HG02610 (cell line): Measurements from ENCODE around the gene NHLRC2.
"Not testable (repeated sequence)": the region's sequence is repeated elsewhere in the genome, so short reads cannot be mapped to it uniquely, and the experiment has no call there.

Experiments
- ATAC-seq: cut with Tn5 transposase; IDR thresholded peaks from one replicate; pipeline ENCODE4 v1.9.1; 2021; ENCODE audit warnings: mild to moderate bottlenecking, moderate library complexity; ENCODE audit not compliant: unreplicated experiment

NHLRC2 gene, protein sequence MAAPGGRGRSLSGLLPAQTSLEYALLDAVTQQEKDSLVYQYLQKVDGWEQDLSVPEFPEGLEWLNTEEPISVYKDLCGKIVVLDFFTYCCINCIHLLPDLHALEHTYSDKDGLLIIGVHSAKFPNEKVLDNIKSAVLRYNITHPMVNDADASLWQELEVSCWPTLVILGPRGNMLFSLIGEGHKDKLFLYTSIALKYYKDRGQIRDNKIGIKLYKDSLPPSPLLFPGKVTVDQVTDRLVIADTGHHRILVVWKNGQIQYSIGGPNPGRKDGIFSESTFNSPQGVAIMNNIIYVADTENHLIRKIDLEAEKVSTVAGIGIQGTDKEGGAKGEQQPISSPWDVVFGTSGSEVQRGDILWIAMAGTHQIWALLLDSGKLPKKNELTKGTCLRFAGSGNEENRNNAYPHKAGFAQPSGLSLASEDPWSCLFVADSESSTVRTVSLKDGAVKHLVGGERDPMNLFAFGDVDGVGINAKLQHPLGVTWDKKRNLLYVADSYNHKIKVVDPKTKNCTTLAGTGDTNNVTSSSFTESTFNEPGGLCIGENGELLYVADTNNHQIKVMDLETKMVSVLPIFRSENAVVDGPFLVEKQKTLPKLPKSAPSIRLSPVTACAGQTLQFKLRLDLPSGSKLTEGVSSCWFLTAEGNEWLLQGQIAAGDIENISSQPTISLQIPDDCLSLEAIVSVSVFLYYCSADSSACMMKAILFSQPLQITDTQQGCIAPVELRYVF

DNA sequence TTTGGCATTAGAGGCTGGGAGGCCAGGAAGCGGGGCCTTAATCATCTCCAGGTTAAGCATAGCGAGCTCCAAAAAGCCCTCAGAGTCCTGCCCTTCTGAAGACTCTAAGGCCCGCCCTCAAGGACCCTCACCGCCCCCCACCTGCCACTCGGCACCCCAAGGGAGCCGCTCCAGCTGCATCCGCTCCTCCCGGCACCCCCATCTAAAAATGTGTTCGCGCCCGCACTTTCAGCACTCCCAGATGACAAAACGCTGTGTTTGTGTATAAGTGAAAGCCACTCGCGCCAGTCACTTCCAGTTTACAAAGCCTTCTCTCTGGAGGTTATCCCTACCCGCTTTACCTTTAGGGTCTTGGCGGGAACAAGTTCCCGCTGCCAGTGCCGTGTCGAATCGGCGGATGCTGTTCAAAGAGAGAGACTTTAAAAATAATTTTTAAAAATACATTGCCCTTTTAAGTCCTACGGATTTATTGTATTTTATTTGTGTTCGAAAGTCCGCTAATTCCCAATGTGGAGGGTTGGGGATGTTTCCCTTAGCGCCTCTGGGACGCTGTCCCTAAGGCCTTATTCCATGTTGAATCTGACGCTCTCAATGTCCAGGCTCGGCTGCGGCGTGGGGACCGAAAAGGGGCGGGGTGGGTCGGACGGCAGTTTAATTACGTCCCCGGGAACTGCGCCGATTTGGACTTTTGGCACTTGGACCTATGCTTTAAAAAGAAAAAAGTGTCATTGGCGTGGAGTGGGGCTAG is at the start of gene NHLRC2, which contains the start of gene DCLRE1A:
Gene NHLRC2, plus strand, starts transcription at position 649 of the 748 bp plus-strand sequence. CDS start 212 bp downstream, outside the sequence.
Gene DCLRE1A, minus strand, starts transcription at position 70 of the 748 bp plus-strand sequence. CDS start 900 bp downstream, outside the sequence.
- peak; percentile 36 for ATAC-seq

DNA sequence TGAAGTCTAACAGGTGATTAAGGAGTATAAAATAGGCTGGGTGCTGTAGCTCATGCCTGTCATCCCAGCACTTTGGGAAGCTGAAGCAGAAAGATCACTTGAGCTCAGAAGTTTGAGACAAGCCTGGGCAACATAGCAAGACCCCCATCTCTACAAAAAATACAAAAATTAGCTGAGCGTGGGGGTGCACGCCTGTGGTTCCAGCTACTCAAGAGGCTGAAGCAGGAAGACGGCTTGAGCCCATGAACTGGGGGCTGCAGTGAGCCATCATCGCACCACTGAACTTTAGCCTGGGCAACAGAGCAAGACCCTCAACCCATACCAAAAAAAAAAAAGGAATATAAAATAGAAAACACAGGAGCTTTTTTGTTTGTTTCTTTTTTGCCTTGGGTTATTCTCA is 48.0 kb upstream of the NHLRC2 start:
- ATAC-seq = no peak

DNA sequence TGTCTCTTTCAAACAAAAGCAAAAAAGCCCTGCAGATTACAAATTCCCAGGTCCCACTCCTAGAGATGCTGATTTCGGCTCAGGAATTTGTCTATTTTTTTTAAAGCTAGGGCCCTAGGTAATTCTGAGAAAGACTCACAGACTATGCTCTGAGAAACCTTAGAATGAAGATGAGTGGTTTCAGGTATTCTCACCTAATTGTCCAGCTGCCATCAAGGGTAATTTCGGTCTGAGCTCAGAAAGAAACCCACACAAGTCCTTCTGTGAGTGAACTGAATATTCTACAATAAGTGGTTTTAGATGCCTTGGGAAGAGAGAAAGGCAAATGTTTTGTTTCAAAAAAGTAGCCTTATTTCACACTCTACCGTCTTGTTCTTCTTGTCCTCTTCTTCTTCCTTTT is 46.3 kb upstream of the NHLRC2 start:
- no peak for ATAC-seq

DNA sequence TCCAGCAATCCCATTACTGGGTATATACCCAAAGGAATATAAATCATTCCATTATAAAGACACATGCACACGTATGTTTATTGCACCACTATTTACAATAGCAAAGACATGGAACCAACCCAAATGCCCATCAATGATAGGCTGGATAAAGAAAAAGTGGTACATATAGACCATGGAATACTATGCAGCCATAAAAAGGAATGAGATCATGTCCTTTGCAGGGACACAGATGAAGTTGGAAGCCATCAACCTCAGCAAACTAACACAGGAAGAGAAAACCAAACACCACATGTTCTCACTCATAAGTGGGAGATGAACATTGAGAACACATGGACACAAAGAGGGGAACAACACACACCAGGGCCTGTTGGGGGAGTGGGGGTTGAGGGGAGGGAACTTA is 39.8 kb upstream of the NHLRC2 start:
- ATAC-seq = not testable (repeated sequence)

DNA sequence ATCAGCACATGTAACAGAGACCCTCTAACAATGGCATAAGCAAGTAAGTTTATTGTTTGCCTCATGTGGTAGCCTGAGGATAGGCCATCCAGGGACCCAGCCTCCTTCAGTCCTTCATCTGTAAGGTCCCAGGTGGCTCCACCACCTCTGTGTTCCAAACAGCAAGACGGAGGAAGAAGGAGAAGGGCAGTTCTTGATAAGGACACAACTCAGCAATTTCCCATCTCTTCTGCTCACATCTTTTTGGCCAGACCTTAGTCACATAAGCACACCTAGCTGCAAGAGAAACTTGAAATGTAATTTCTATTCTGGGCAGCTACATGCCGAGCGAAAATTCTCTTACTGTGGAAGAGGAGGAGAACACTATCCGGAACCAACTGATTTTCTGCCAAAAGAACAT is 34.5 kb upstream of the NHLRC2 start:
- ATAC-seq = no peak

DNA sequence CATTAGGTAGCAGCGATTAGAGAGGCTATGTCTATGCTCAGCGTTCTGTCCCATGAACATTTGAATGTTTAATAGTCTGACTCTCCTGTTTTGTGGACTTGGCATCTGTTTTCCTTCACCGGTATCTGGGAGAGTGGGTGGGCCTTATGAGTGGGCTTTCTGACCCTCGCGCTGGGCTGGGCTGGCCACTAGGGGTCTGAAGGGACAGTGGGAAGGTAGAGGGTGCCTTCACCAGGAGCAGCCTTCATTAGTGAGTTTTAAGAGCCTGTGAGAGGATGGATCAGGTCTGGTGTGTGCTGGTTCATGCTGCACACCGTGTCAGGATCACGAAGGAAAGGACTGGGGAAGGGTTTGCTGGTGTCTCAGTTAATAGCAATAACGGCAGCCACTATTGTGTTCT is 34.0 kb upstream of the NHLRC2 start:
- ATAC-seq = no peak

DNA sequence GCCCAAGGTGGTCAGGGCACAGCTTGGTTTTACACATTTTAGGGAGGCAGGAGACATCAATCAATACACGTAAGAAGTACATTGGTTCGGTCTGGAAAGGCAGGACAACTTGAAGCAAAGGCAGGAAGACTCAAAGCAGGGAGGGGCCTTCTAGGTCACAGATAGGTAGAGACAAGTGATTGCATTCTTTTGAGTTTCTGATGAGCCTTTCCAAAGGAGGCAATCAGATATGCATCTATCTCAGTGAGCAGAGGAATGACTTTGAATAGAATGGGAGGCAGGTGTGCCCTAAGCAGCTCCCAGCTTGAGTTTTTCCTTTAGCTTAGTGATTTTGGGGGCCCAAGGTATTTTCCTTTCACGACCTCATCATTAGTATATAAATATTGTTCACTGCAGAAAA is 33.2 kb upstream of the NHLRC2 start:
- not testable (repeated sequence) for ATAC-seq

DNA sequence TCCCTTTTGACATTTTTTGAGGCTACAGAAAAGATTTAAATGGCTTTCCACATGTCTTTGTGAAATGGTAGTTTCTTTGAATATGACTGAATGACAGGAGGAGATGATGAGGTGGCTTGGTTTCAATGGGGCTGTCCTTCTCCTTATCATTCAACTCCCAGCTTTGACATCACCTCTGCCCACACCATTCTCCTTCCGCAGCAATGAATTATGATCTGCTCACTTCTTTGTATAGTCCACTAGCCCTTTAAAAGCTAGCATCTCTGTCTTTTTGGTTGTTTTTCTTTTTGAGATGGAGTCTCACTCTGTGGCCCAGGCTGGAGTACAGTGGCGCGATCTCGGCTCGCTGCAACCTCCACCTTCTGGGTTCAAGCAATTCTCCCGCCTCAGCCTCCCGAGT is 32.3 kb upstream of the NHLRC2 start:
- no peak for ATAC-seq

DNA sequence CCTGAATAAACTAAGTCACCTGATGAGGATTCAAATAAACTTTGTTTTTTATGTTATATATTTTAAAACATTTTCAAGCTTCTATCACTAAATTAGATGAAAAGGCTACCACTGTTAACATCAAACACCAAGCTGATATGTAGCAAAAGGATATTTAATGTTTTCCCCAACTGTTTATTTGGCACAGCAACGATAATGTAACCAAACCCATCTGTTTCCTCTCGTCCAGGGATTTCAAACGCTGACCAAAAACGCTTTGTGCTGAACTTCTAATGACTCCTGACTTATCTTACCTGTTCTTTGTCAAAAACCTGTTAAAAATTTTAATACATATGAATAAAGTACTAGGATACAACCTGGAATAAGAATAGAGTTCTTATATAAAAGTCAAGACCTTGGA is 31.1 kb upstream of the NHLRC2 start:
- no peak for ATAC-seq

DNA sequence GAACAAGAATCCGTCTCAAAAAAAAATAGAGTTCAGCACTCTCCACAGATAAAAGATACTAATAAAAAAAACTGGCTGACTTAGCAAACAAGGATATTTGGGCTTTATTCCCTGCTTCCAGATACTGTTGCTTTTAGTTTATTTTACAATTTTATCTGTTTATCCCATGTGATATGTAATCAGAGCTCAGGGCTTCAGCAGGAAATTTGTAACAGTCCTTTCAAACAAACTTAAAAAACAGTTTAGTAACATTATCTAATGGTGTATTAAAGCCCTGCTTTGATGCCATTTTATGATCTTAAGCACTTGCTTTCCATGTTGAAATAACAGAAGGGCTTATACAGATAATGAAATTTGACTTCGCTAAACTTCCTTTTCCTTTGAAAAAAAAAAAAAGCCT is 28.7 kb upstream of the NHLRC2 start:
- no peak for ATAC-seq

DNA sequence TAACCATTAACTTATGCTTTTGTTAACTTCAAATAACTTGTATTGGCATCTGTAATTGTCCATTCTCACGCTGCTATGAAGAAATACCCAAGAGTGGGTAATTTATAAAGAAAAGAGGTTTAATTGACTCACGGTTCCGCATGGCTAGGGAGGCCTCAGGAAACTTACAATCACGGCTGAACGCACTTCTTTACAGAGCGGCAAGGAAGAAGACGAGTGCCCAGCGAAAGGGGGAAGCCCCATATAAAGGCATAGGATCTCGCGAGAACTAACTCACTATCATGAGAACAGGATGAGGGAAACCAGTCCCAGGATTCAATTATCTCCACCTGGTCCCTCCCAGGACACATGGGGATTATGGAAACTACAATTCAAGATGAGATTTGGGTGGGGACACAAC is 25.9 kb upstream of the NHLRC2 start:
- not testable (repeated sequence) for ATAC-seq

DNA sequence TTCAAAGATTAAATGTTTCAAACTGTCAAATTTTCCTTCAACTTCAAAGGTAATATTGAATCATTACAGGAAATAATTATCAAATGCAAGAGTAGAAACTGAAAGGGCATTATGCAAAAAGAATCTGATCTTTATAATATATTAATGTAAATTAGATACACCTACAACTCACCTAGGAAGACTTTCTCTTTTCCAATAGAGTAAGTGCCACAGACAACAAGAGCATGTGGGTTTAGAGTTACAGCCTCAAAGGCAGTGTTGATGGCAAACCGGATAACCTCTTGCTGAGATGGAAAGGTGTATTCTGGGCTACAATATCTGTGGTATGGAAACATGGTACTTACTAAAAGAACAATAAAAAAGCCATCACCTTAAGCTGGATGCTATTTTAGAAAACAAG is 12.3 kb upstream of the NHLRC2 start:
- ATAC-seq = no peak

DNA sequence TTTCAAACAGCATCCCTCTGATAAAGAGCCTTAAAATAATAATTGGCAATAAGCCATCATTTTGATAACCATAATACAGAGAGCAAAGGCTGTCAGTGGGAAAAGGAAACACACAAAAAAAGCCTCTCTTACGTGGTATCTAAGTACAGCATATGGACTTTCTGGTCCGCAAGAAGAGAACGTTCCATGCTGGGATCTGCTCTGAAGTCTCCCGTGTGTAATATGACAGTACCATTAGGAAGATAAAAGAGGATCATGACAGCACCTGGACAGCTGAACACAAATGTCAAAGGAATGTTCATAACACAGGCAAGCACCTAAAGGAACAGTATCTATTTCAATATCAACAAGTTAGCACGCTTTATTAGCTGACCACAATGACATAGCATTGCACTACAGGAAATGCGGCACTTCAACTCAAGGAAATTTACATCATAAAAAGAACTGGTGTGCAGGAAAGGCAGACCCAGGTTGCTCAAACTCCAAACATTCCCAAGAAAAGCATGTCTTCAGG is 10.4 kb upstream of the NHLRC2 start:
- ATAC-seq = no peak

DNA sequence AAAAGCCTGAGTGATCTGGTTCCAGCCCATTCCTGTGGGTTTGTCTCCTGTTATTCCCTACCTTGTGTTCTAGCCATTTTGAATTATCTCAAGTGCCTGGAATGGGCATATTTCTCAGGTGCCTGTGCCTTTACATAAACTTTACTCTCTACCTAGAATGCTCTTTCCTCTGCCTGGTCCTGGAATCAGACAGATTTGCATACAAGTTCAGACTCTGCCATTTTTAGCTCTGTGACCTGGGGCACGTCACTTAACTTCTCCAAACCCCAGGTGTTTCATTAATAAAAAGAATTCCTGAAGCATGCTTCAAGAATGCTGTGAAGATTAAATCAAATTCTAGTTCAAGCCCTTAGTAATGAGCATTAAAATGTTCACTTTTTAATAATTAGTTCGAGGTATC is 8.4 kb upstream of the NHLRC2 start:
- ATAC-seq = no peak

DNA sequence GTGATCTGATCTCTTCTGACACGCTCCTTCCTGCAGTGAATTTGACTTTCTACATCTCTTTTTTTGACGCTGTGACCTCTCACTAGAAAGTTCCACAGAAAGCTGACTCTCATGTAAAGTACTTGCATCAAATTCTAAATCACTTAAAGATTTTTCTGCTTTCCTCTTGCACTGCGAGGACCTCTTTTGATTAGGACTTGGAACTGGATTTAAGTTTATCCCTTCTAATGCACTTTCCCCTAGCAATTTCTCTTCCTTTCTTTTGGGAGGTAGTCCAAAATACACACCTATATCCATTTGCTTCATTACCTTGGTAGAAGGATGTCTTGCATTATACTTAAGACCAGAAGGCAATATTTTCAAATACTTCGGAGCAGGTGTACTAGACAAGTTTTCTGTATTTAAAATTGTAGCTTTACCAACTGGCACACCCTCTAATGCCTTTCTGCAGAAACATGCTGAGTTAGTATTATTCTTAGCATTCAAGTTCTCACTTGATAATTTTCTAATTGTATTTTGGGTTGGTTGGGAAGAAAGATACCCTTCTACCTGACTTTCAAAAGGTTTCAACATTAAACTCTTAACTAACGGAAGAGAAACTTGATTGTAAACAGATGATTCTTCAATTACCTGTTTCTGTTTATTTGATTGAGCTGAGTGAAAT is 5.2 kb upstream of the NHLRC2 start:
- no peak for ATAC-seq

DNA sequence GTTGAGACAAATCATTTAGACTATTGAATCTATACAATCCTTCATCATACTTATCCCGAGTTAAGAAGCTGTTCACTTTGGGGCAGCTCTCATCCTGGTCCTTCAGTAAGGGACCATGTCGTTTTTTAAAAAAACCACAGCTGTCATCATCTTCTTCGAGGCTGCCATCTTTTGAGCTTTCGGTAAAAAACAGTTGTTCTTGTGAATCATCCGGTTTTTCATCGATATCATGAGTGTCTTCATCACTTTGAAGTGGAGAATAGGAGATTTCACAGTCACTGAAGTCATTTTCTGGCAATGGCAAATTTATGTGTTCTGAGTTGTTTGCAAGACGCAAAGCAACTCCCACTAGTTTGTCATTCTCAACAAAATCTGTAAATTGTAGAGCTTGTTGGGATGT is 4.5 kb upstream of the NHLRC2 start:
- no peak for ATAC-seq

DNA sequence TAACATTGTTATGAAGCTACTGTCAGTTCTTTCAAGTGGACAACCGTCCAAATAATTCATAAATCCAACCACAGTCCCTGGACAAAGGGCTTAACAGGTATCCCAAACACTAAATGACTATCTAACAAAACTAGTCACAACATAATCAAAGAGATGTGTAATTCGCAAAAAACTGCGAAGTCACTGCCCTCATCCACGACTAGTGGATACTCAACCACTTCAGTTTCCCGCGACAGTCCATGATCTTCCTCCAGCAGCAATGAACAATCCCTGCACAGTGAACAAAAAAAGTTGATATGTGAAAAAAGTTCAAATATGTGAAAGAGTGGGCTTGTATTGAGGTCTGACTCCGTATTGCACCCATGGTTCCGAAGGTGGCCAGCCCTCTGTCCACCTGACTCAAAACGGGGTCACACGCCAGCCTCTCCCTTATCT is 866 bp upstream of the NHLRC2 start:
- ATAC-seq = no peak

DNA sequence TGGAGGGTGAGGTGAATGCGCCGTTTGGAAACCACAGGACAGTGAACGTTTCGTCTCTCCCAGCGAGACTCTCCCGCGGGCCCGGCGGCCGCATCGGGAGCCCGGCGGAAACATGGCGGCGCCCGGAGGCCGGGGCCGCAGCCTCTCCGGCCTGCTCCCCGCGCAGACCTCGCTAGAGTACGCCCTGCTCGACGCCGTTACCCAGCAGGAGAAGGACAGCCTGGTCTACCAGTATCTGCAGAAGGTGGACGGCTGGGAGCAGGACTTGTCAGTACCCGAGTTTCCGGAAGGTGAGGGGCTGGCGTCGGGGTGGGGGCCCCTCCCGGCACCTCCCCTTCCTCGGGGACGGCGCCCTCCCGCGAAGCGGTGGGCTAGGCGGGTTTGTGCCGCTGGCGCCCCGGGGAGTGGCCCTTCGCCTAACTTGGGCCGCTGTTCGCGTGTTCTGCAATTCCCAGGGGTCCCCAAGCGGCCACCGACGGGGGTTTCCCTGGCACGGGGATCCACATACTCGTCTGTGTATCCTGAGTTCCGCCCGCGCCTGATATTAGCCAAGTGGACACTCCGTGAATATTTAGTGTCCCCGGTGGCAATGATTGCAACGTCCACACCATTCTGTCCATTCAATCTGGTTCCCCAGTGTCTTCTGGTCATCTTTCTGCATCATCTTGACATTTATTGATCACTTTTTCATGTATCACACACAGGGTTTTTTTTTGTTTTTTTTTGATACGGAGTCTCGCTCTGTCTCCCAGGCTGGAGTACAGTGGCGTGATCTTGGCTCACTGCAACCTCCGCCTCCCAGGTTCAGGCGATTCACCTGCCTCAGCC is 514 bp downstream of the NHLRC2 start:
- ATAC-seq = peak; percentile 32

DNA sequence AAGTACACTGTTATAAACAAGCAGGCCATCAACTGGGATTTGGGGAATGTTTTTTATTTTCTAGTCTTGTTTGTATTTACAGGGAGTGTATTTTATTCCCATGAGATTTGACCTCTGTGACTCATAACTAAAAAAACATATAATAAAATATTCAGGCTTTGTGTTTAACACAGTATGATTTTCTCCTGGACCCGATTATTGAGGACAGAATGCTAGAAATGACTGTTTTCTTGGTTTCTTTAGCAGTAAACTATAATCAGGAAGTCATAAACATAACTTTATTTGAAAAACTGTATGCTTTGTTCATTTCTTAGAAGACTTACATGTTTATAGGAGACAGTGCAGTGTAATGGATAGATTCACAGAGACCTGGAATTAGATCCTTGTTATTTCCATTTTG is 2.1 kb downstream of the NHLRC2 start:
- no peak for ATAC-seq

DNA sequence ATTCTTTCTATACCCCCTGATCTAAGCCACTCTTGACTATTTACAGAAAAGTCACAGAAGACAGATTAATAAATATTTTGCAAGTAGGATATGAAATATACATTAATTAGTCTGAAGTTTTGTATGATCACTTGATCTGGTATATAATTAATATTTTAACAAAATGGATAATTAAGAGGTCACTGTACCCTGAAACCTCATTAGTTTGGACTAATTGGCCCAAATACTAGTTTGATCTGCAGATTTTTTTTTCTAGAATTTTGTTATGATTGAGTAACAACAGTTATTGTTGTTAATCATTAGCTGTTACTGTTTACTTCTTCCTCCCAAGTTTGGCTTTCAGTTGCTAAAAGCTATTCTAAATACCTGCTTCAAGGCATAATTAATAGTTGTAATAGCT is 2.7 kb downstream of the NHLRC2 start:
- ATAC-seq = no peak
